ENCODE results near the gene MAFG. TPM values are rescaled to one million over a fixed set of nuclear protein-coding genes. Genes with fewer than 3 reads are reported as not detected.

MAFG gene
- polyA plus RNA-seq, 1 of the 3 experiments (the other 2 are of a cell fraction): 38.7 TPM

DNA sequence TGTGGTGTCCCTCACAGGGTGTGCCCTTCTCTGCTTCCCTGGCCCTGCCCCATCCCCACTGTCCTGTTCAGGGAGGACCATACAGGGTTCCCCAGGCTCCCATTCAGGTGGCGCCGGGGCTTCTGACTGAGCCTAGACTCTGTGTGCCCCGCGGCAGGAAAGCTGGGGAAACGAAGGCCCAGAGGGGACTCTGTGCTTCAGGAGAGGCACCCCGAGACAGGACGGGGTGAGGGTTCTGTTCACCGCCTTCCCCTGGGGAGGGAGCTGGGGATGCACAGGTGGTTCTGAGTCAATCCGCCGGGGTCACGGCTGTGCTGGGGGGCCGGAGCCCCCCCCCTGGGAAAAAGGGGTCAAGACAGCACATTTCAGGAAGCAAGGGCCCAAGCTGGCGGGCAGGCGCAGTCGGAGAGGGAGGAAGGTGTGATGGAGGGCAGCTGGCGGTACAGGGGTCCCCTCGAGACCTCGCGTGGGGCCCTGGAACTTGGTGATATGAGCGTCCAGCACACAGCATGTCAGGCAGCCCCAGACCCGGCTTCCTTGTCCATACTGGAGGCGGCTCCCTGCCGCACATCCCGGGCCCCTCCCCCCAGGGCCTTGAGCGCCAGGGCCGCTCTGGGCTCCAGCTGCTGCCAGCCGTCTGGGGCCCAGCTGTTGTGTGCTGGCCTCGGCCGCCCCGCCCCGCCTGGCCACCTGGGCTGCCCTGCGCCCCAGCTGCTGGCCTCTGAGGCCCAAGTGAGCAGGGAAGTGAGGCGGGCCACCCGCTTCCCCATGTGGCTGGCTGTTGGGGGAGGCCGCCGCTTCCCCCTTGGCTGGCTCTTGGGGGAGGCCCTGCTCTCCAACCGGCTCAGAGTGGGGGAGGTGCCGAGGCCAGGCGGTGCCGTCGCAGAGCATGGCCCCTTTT is 39.1 kb upstream of the MAFG start:
- H2AFZ ChIP-seq (ENCODE audit: low read depth): no peak overlapping the region
- ChIA-PET CTCF (interaction anchor here (0.6 to 14.5 kb wide), 13 partner anchors 7 to 740 kb away, joined by 3 to 1216 read pairs (median 5); partner anchors contain the start of genes ASPSCR1, CENPX, DCXR and LRRC45), POLR2A (interaction anchor here (1.0 to 2.6 kb wide), 4 partner anchors 10 to 56 kb away, joined by 3 to 11 read pairs (median 6); partner anchors contain the start of genes ASPSCR1, CENPX and LRRC45)
- peak overlapping the region in 1 of 2 experiments; percentile 84; a peak in 2 of 4 replicates for H3K27ac ChIP-seq (ENCODE audit: low read depth in 2 of 2, low read length in 1 of 2)
- H3K36me3 ChIP-seq (replicated peaks in 1 of 2; ENCODE audit: control insufficient read depth in 1 of 2, insufficient read depth in 2 of 2, low read length in 1 of 2): no peaks in the 10 kb centered on the region
- H3K9ac ChIP-seq: no peak overlapping the region
- no peaks in the 10 kb centered on the region for H3K9me3 ChIP-seq
- H3K4me1 ChIP-seq (ENCODE audit: control insufficient read depth in 1 of 2, insufficient read depth in 2 of 2, low read depth in 1 of 2, low read length in 1 of 2): peaks cover 0 to 31% of the 10 kb centered on the region in 2 experiments; a peak in 1 of 4 replicates
- H3F3A ChIP-seq (replicated peaks; ENCODE audit: insufficient read depth): peaks cover 13% of the 10 kb centered on the region
- H3K9me2 ChIP-seq: no peaks in the 10 kb centered on the region
- 0 out of 2 replicates have a peak, but pooled peaks cover 9% of the 10 kb centered on the region for H3K27me3 ChIP-seq (ENCODE audit: insufficient read depth)
- no peaks in the 10 kb centered on the region for H4K20me1 ChIP-seq (ENCODE audit: insufficient read depth)
- WGBS (ENCODE audit: low lambda C conversion rate): 89% methylated on average over 27 of the region's 41 CpGs
- DNase-seq: peak; percentile 92
- no peak overlapping the region for H3K4me3 ChIP-seq (ENCODE audit: low read depth in 2 of 2, low read length in 1 of 2)
- H3K79me2 ChIP-seq (ENCODE audit: insufficient read depth): no peaks in the 10 kb centered on the region
- no peak overlapping the region for H3K4me2 ChIP-seq
- peak; percentile 85 for TF ChIP-seq CHD2 (IDR thresholded peaks at IDR 0.05; ENCODE audit: low read length, partially characterized antibody)
- no peak for TF ChIP-seq RAD21 (IDR thresholded peaks at IDR 0.05; ENCODE audit: low read length)
- TF ChIP-seq TCF12 (IDR thresholded peaks at IDR 0.05): peak; percentile 19; the same call in 1 of the 2 replicates
- TF ChIP-seq, protein P1, sequence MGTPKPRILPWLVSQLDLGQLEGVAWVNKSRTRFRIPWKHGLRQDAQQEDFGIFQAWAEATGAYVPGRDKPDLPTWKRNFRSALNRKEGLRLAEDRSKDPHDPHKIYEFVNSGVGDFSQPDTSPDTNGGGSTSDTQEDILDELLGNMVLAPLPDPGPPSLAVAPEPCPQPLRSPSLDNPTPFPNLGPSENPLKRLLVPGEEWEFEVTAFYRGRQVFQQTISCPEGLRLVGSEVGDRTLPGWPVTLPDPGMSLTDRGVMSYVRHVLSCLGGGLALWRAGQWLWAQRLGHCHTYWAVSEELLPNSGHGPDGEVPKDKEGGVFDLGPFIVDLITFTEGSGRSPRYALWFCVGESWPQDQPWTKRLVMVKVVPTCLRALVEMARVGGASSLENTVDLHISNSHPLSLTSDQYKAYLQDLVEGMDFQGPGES (IDR thresholded peaks at IDR 0.05; ENCODE audit: low read depth, low read length): no peak
- peak; percentile 60 for TF ChIP-seq RCOR1 (IDR thresholded peaks at IDR 0.05; ENCODE audit: low read length)

DNA sequence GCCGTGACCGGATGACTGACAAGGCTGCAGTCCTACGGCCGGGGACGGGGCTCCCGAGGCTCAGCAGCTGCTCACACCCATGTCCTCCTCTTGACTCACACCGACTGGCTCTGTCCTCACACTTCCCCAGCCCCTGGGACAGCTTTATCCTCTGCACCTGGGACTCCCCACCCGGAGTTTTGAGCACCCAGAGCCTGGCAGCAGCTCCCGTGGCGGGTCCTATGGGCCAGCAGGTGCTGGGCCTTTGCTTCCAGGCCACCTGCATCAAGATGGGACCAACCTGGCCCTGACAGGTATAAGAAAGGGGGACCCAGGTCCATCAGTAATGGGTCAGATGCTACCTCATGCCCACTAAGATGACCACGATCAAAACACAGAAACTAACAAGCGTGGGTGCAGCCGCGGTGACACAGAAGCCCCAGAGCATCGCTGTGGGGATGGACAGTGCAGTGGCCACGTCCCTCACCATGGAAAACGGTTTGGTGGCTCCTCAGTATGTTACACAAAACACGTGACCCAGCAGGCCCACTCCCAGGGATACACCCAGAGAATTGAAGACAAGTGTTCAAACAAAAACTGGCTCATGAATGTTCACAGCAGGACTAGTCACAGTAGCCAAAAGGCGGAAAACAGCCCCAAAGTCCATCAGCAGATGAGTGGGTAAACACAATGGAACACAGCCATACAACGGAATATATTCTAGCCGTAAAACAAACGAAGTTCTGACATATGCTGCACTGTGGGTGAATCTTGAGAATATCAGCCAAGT is 36.7 kb upstream of the MAFG start:
- no peaks in the 10 kb centered on the region for H3K9me3 ChIP-seq
- no peak overlapping the region for H3K27ac ChIP-seq (ENCODE audit: low read depth in 2 of 2, low read length in 1 of 2)
- no peak overlapping the region for H3K4me2 ChIP-seq
- H2AFZ ChIP-seq (ENCODE audit: low read depth): no peak overlapping the region
- peaks cover 13% of the 10 kb centered on the region for H3F3A ChIP-seq (replicated peaks; ENCODE audit: insufficient read depth)
- no peak overlapping the region for H3K4me3 ChIP-seq (ENCODE audit: low read depth in 2 of 2, low read length in 1 of 2)
- H3K4me1 ChIP-seq (ENCODE audit: control insufficient read depth in 1 of 2, insufficient read depth in 2 of 2, low read depth in 1 of 2, low read length in 1 of 2): peaks cover 0 to 38% of the 10 kb centered on the region in 2 experiments; a peak in 1 of 4 replicates
- no peaks in the 10 kb centered on the region for H3K9me2 ChIP-seq
- DNase-seq: no peak
- no peaks in the 10 kb centered on the region for H3K36me3 ChIP-seq (replicated peaks in 1 of 2; ENCODE audit: control insufficient read depth in 1 of 2, insufficient read depth in 2 of 2, low read length in 1 of 2)
- no peaks in the 10 kb centered on the region for H3K79me2 ChIP-seq (ENCODE audit: insufficient read depth)
- ChIA-PET POLR2A (no interaction called here), CTCF (interaction anchor here (1.3 to 14.5 kb wide), 2 partner anchors 23 to 60 kb away, joined by 3 to 1216 read pairs; partner anchors contain the start of genes CENPX, DCXR, LRRC45 and RAC3)
- H3K9ac ChIP-seq: no peak overlapping the region
- TF ChIP-seq EP300 (IDR thresholded peaks at IDR 0.05; ENCODE audit: borderline replicate concordance in 1 of 2, low read depth in 1 of 2, low read length in 1 of 2) (no peak), TAF1 (IDR thresholded peaks at IDR 0.05; ENCODE audit: borderline replicate concordance, low read depth, low read length) (no peak), MEF2A (IDR thresholded peaks at IDR 0.05; ENCODE audit: borderline replicate concordance, low read depth) (no peak), NFIC (IDR thresholded peaks at IDR 0.05; ENCODE audit: borderline replicate concordance) (no peak)
- TF ChIP-seq, protein P2, sequence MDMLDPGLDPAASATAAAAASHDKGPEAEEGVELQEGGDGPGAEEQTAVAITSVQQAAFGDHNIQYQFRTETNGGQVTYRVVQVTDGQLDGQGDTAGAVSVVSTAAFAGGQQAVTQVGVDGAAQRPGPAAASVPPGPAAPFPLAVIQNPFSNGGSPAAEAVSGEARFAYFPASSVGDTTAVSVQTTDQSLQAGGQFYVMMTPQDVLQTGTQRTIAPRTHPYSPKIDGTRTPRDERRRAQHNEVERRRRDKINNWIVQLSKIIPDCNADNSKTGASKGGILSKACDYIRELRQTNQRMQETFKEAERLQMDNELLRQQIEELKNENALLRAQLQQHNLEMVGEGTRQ (IDR thresholded peaks at IDR 0.05; ENCODE audit: borderline replicate concordance, low read depth, low read length): no peak
- no peaks in the 10 kb centered on the region for H4K20me1 ChIP-seq (ENCODE audit: insufficient read depth)
- H3K27me3 ChIP-seq (ENCODE audit: insufficient read depth): peaks cover 18% of the 10 kb centered on the region
- 88% methylated on average over 22 of the region's 22 CpGs for WGBS (ENCODE audit: low lambda C conversion rate)
